Esophagus squamous epithelium (tissue), 4 donors: ENCODE data around the gene SIAE.

Source experiments
- POLR2A ChIP-seq, 4 donors: fragments of 450-650 bp; IDR thresholded peaks; one replicate each; pipeline ENCODE4 v1.6.1; 2017; ENCODE audit warnings: antibody characterized with exemption in 4 of 4, mild to moderate bottlenecking in 4 of 4, moderate library complexity in 3 of 4
- TF ChIP-seq, protein P1 (sequence below), 6 experiments: fragments of 450-650 bp in 4 of 6; fragments of 200-600 bp in 2 of 6; sonication (generic) in 2 of 6; IDR thresholded peaks; one replicate each; pipeline ENCODE4 v1.5.1; 2016 to 2019; ENCODE audit warnings: antibody characterized with exemption in 6 of 6, mild to moderate bottlenecking in 4 of 6, moderate library complexity in 4 of 6

DNA sequence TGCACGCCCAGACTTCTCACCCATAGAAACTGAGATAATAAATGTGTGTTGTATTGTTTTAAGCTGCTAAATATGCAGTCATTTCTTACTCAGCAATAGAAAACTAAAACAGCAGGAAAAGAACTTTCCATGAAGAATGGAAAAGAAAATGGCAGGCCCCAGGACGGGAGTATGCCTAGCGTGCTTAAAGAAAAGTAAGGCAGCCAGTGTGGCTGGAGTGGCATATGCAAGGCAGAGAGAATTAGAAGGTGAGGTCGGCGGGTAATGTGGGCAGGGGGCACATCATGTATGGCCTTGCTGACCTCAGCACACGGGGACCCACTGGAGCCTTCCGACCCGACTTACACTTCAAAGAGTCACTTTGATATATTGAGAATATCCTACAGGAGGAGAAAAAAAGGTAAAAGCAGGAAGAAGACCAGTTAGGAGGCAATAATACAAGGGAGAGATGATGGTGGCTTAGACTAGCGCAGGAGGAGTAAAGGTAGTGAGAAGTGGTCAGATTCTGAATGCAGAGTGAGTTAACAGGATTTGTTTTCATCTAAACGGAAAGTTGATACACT, 30.4 kb downstream of the SIAE start:
- TF ChIP-seq, protein P1, sequence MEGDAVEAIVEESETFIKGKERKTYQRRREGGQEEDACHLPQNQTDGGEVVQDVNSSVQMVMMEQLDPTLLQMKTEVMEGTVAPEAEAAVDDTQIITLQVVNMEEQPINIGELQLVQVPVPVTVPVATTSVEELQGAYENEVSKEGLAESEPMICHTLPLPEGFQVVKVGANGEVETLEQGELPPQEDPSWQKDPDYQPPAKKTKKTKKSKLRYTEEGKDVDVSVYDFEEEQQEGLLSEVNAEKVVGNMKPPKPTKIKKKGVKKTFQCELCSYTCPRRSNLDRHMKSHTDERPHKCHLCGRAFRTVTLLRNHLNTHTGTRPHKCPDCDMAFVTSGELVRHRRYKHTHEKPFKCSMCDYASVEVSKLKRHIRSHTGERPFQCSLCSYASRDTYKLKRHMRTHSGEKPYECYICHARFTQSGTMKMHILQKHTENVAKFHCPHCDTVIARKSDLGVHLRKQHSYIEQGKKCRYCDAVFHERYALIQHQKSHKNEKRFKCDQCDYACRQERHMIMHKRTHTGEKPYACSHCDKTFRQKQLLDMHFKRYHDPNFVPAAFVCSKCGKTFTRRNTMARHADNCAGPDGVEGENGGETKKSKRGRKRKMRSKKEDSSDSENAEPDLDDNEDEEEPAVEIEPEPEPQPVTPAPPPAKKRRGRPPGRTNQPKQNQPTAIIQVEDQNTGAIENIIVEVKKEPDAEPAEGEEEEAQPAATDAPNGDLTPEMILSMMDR (IDR thresholded peaks at IDR 0.05), result no peak
- TF ChIP-seq POLR2A (IDR thresholded peaks at IDR 0.05), result no peak
